Measurements from ENCODE around the gene PDK2.

The PDK2 gene

GRCh38 chr17:50080096-50080480 is 15.1 kb upstream of the PDK2 start:
- no peak for DNase-seq

DNA sequence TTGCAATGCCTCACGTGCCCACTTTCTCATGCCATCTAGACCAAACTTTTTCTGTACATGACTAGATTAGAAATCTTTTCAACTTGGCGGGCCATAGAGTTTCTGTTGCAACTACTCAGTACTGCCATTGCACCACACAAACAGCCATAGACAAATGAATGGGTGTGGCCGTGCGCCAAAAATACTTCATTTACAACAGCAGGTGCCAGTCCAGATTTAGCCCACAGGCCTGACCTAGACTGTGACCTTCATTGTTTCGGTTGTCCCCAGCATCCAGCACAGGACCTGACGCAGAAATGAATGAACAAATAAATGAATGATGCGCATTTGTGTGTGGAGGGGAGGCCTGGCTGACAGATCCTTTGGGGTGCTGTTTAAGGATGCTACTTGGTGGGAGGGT is 14.3 kb upstream of the PDK2 start:
- no peak for DNase-seq

GRCh38 chr17:50081757-50082156 is 13.4 kb upstream of the PDK2 start:
- no peak for DNase-seq

DNA sequence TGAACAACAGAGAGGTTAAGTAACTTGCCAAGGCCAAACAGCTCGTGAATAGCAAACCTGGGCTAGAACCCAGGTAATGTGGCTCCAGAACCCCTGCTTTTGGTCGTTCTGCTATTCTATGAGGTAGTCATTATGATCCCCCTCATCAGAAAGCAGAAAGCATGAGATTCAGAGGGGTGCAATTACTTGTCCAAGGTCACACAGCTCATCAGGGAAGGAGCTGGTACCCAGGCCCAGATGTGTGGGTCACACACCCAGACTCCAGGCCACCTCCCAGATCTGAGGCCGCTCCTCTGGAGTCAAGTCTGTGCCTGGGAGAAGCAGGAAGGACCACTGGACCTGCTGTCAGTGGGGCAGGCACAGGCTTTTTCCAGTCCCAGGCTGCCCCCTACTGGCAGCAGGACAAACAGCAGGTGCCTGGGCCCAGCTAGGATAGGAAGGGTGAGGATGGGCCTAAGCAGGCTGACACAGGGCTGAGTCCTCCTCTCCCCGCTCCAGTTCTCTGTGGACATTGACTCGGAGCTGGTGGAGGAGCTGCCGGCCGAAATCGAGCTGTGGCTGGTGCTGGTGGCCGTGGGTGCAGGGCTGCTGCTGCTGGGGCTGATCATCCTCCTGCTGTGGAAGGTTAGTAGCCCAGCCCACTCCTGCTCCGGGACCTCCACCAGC is 7.8 kb upstream of the PDK2 start:
- DNase-seq = peak; percentile 74

DNA sequence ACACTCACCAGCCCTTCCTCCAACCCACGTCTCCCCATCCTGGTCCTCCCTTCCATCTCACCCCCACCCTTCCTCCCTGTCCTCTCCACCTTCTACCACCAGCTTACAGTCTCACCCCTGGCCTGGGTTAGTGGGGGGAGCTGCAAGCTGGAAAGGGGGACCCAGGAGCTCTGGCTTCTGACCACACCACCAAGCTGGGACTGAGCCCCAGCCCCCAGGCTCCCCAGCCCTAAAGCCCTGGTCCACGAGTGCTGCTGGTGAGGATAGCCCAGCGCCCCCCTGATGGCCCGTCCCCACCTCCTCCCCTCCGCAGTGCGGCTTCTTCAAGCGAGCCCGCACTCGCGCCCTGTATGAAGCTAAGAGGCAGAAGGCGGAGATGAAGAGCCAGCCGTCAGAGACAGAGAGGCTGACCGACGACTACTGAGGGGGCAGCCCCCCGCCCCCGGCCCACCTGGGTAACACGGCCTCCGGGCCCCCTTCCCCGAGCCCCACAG is 7.2 kb upstream of the PDK2 start:
- no peak for DNase-seq

- no peak for DNase-seq
Observed at GRCh38 chr17:50088952-50089825, 6.0 kb upstream of the PDK2 start.

DNA sequence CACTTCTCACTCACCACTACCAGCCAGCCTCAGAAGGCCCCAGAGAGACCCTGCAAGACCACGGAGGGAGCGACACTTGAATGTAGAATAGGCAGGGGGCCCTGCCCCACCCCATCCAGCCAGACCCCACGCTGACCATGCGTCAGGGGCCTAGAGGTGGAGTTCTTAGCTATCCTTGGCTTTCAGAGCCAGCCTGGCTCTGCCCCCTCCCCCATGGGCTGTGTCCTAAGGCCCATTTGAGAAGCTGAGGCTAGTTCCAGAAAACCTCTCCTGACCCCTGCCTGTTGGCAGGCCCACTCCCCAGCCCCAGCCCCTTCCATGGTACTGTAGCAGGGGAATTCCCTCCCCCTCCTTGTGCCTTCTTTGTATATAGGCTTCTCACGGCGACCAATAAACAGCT is 5.1 kb upstream of the PDK2 start:
- DNase-seq = no peak

GRCh38 chr17:50090971-50091917 is 3.9 kb upstream of the PDK2 start:
- no peak for DNase-seq

- DNase-seq = no peak
Observed at GRCh38 chr17:50091918-50092285, 3.2 kb upstream of the PDK2 start.

DNA sequence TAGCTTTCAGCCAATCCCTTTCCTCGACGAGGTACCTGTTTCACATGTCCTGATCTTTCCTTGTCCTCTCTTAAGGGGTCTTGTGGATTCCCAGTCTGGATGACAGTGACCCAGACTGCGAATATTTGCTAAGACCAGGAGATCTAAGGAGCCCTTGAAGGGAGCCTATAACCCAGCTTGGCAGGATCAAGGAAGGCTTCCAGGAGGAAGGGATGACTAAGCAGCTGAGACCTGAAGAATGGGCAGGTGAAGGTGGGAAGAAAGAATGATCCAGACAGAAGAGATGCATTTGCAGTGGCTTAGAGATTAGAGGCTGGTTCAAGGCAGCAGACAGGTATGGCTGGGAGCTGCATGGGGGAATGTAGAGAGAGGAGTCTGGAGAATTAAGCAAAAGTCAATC is 1.9 kb upstream of the PDK2 start:
- DNase-seq = no peak

DNA sequence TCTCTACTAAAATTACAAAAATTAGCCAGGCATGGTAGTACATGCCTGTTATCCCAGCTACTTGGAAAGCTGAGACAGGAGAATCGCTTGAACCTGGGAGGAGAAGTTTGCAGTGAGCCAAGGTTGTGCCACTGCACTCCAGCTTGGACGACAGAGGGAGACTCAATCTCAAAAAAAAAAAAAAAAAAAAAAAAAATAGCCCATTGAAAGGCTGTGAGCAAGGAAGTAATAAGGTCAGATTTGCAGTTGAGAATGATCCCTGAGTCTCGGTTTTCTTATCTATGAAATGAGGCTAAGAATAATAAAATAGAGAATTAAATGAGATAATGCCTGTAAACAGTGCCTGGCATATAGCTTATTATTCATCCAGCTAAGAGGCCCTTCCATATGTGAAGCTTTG is 1.3 kb upstream of the PDK2 start:
- DNase-seq = no peak

- peak; percentile 95 for DNase-seq
Observed at GRCh38 chr17:50094243-50094752, 853 bp upstream of the PDK2 start.

DNA sequence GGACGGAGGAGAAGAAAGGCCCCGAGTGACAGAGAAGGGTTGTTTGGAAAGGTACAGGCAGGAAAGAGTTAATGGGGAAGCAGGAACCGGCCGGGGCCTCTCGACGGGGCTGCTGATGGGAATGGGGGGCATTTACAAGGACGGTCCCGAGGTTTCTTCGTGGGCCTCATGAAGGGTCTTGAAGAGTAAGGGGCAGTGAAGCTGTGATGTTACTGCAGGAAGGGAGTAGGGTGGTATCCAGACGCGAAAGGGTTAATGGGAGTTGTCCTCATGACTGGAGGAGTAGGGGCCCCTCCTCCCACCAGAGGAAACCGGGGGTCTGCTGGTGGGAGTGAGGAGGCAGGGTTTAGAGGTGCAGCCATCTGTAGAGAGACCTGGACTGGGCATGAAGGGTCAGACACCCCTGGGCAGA is 481 bp downstream of the PDK2 start:
- no peak for DNase-seq

DNA sequence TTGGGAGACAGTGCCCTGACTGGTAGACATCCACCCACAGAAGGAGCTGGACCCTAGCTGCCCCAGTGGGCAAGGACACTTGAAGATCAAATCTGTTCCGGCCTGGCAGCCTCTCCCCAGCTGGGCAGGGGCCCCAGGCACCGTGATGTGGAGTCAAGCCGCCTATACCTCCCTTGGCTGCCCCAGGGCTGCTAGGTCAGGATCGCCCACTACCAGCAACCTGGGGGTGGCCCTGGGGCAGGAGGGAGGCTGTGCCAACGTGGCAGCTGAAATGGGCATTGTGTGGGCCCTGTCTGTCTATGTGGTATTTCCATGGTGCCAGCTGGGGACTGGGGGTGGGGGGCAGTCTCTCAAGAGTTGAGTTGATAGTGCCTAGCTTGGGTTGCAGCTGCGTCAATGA is 941 bp downstream of the PDK2 start:
- no peak for DNase-seq

- no peak for DNase-seq
Observed at GRCh38 chr17:50096758-50097157, 1.6 kb downstream of the PDK2 start.

GRCh38 chr17:50097455-50097854 is 2.3 kb downstream of the PDK2 start:
- no peak for DNase-seq

GRCh38 chr17:50097926-50098325 is 2.8 kb downstream of the PDK2 start:
- no peak for DNase-seq

- no peak for DNase-seq
Observed at GRCh38 chr17:50098583-50098982, 3.4 kb downstream of the PDK2 start.

- DNase-seq = no peak
Observed at GRCh38 chr17:50099003-50099402, 3.9 kb downstream of the PDK2 start.

DNA sequence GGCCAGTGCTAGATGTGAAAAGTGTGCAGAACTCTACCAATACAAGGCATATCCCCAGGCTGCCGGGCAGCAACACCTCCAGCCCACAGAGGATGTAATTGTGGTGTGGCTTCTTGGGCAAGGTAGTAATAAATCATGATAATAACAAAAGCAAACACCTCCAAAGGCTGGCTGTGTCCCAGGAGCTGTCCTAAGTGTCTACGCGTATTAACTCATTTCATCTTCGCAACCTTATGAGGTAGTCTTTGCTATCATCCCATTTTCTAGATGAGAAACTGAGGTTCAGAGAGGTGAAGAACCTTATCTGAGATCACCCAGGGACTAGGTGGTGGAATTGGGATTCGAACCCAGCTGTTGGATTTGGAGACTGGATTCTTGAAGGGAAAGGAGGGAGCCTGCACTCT is 5.3 kb downstream of the PDK2 start:
- no peak for DNase-seq

GRCh38 chr17:50100921-50101345 is 5.8 kb downstream of the PDK2 start:
- DNase-seq = no peak

DNA sequence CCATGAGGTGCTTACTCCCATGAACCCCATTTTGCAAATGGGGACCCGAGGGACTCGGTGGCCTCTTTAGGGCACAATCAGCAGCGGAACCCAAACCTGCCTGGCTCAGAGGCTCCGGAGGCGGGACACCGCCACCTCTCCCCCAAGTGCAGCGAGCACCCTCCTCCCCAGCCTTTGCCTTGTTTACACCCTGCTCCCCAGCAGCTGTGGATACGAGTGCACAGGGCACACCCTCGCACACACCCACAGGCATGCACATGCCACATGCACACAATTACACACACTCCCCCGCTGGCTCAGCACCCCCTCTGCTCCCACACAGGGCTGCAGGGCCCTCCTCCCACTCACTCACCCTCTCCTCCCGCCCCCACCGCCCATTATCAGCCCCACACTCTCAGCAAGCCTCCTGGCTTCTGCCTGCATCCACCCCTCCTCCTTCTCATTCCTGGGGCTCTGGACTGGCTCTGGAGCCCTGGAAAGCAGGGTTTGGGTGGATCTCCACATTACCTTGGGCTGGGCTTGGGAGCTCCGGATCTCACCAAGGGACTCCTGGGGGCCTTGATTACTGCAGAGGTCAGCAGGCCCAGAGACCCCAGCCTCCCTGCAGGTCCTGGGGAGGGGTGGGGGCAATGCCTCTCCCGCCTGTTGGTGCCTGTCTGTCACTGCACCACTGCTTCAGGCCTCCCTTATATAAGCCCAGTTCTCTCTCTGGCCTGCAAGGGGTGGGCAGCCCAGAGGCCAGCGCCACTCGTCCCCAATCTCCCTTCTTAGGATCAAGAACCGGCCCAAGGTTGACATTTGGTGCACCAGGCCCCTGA is 6.4 kb downstream of the PDK2 start:
- DNase-seq = no peak

All from stimulated activated CD4-positive, alpha-beta T cell treated with anti-CD3 and anti-CD28 coated beads, Interleukin-4, amount 100 ng/mL, for 24 hours (primary cell).